ENCODE measurements around the gene DCAF10.

DNA sequence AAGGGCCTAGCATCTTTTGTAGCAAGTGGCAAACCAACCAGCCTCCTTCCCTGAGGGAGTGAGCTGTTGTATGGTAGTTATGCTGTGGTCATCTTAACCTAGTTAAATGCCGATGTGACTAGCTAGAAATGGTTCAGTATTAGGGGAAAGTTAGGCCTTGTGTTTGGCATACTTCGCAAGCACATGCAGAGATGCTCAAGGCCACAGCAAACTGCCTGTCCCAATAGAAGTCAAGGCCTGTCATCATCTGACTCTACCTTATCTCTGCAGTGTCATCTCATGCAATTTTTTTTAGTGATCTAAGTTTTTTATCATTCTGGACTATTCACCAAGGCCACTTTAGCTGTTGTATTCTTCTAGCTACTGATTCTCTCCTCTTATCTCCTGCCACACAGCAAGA is 10.5 kb upstream of the DCAF10 start:
- TF ChIP-seq, protein P1, sequence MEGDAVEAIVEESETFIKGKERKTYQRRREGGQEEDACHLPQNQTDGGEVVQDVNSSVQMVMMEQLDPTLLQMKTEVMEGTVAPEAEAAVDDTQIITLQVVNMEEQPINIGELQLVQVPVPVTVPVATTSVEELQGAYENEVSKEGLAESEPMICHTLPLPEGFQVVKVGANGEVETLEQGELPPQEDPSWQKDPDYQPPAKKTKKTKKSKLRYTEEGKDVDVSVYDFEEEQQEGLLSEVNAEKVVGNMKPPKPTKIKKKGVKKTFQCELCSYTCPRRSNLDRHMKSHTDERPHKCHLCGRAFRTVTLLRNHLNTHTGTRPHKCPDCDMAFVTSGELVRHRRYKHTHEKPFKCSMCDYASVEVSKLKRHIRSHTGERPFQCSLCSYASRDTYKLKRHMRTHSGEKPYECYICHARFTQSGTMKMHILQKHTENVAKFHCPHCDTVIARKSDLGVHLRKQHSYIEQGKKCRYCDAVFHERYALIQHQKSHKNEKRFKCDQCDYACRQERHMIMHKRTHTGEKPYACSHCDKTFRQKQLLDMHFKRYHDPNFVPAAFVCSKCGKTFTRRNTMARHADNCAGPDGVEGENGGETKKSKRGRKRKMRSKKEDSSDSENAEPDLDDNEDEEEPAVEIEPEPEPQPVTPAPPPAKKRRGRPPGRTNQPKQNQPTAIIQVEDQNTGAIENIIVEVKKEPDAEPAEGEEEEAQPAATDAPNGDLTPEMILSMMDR (IDR thresholded peaks at IDR 0.05; ENCODE audit: low read length) = no peak
- TF ChIP-seq EZH2 (IDR thresholded peaks at IDR 0.05; ENCODE audit: borderline replicate concordance, low read length) = no peak
